Progenitor cell of endocrine pancreas (in vitro differentiated cells): ENCODE data around the gene GJB1. TPM values are rescaled to one million over a fixed set of nuclear protein-coding genes. Genes with fewer than 3 reads are reported as not detected.

Experiments
- DNase-seq: peaks from one replicate; pipeline ENCODE4 v3.0.0; 2021; ENCODE audit warnings: low spot score; ENCODE audit not compliant: unreplicated experiment
- H3K27ac Mint-ChIP-seq: 2 replicates; pipeline ENCODE4 v1.8.0; 2021; ENCODE audit warnings: mild to moderate bottlenecking, moderate library complexity, mixed read lengths
- H3K27me3 Mint-ChIP-seq: 2 replicates; pipeline ENCODE4 v1.8.0; 2021; ENCODE audit warnings: mixed read lengths
- H3K36me3 Mint-ChIP-seq: 2 replicates; pipeline ENCODE4 v1.8.0; 2022; ENCODE audit warnings: mixed read lengths; ENCODE audit not compliant: insufficient read depth
- H3K4me1 Mint-ChIP-seq: 2 replicates; pipeline ENCODE4 v1.8.0; 2021; ENCODE audit warnings: low read depth, mixed read lengths
- H3K4me3 Mint-ChIP-seq: 2 replicates; pipeline ENCODE4 v1.8.0; 2021; ENCODE audit warnings: low read depth, mild to moderate bottlenecking, moderate library complexity, mixed read lengths
- H3K9me3 Mint-ChIP-seq: 2 replicates; pipeline ENCODE4 v1.8.0; 2021; ENCODE audit warnings: low read depth, mixed read lengths
- total RNA-seq: library from RNA; stranded (reverse); gene quantifications from 2 replicates; pipeline ENCODE4 v1.2.1, GENCODE V29; 2021
- TF ChIP-seq, protein P1 (sequence below): fragments of 200-600 bp; sonication (generic); IDR thresholded peaks from one replicate; pipeline ENCODE4 v1.5.0; 2021; ENCODE audit warnings: antibody characterized with exemption, mild to moderate bottlenecking; ENCODE audit not compliant: unreplicated experiment

GJB1 gene
- total RNA-seq, 1 donor from 2014 or later, result 22.2 TPM

DNA sequence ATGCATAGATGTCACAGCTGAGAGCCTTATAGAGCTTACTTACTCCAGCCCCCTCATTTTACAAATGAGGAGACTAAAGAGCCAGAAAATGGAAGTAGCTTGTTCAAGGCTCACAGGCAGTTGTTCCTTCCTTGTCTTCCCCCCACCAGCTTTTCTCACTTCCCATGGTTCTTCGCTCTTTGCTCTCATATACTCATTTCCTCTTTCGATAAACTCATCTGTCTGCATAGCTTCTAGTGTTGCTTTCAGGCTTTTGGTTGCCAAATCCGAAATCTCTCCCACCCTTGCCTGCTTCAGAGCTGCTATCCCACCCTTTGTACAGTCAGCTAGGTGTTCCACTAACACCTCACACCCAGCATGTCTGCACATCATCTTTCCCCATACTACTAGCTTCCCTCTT is 25.0 kb upstream of the GJB1 start:
- Mint-ChIP-seq H3K36me3 (no peaks in the 10 kb centered on the region), H3K9me3 (peaks cover 16% of the 10 kb centered on the region), H3K27me3 (no peaks in the 10 kb centered on the region), H3K4me1 (peaks cover 4% of the 10 kb centered on the region), H3K4me3 (no peak overlapping the region), H3K27ac (no peak overlapping the region)
- TF ChIP-seq, protein P1, sequence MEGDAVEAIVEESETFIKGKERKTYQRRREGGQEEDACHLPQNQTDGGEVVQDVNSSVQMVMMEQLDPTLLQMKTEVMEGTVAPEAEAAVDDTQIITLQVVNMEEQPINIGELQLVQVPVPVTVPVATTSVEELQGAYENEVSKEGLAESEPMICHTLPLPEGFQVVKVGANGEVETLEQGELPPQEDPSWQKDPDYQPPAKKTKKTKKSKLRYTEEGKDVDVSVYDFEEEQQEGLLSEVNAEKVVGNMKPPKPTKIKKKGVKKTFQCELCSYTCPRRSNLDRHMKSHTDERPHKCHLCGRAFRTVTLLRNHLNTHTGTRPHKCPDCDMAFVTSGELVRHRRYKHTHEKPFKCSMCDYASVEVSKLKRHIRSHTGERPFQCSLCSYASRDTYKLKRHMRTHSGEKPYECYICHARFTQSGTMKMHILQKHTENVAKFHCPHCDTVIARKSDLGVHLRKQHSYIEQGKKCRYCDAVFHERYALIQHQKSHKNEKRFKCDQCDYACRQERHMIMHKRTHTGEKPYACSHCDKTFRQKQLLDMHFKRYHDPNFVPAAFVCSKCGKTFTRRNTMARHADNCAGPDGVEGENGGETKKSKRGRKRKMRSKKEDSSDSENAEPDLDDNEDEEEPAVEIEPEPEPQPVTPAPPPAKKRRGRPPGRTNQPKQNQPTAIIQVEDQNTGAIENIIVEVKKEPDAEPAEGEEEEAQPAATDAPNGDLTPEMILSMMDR, result no peak
- no peak for DNase-seq

DNA sequence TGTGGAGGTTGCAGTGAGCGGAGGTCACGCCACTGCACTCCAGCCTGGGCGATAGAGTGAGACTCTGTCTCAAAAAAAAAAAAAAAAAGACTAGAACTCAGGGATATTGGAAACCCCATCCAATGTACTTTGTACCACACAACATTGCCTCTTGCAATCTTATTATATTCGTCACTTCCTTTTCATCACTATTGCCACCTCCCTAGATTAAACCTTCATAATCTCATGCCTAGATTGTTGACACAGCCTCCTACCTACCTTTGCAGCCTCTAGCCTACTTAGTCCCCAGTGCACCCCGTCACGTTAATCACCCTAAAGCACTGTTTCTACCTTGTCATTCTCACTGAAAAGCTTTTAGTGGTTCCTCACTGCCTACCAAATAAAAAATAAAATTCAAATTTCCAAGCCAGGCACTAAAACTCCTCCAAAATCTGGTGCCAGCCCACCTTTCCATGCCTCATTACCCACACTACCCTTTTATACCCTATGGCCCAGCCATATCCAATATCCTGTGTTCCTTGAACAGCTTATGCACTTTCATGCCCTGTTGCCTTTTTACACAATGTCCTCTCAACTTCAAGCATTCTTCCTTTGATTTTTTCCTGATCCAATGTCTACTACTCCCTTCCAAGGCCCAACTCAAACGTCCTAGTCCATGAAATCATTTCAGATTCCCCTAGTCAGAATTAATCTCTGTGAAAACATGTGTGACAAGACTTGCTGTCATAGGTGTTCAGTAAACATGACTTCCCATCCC is 23.6 kb upstream of the GJB1 start:
- TF ChIP-seq, protein P1, result no peak
- no peak overlapping the region for H3K27ac Mint-ChIP-seq
- H3K27me3 Mint-ChIP-seq, result no peaks in the 10 kb centered on the region
- H3K4me3 Mint-ChIP-seq, result no peak overlapping the region
- H3K9me3 Mint-ChIP-seq, result peaks cover 16% of the 10 kb centered on the region
- no peaks in the 10 kb centered on the region for H3K36me3 Mint-ChIP-seq
- H3K4me1 Mint-ChIP-seq, result peaks cover 4% of the 10 kb centered on the region
- DNase-seq, result no peak

- H3K4me3 Mint-ChIP-seq, result no peak overlapping the region
- H3K9me3 Mint-ChIP-seq, result peaks cover 7% of the 10 kb centered on the region
- DNase-seq, result no peak
- H3K27me3 Mint-ChIP-seq, result no peaks in the 10 kb centered on the region
- TF ChIP-seq, protein P1, result no peak
- no peak overlapping the region for H3K27ac Mint-ChIP-seq
- peaks cover 29% of the 10 kb centered on the region for H3K4me1 Mint-ChIP-seq
- no peaks in the 10 kb centered on the region for H3K36me3 Mint-ChIP-seq
Observed at GRCh38 chrX:71210816-71211215, 12.2 kb upstream of the GJB1 start.

- Mint-ChIP-seq H3K36me3 (no peaks in the 10 kb centered on the region), H3K4me1 (peaks cover 42% of the 10 kb centered on the region), H3K27ac (peak overlapping the region; percentile 67), H3K4me3 (no peak overlapping the region), H3K9me3 (peaks cover 7% of the 10 kb centered on the region), H3K27me3 (no peaks in the 10 kb centered on the region)
- TF ChIP-seq, protein P1, result no peak
- DNase-seq, result no peak
Observed at GRCh38 chrX:71212536-71212935, 10.5 kb upstream of the GJB1 start.

DNA sequence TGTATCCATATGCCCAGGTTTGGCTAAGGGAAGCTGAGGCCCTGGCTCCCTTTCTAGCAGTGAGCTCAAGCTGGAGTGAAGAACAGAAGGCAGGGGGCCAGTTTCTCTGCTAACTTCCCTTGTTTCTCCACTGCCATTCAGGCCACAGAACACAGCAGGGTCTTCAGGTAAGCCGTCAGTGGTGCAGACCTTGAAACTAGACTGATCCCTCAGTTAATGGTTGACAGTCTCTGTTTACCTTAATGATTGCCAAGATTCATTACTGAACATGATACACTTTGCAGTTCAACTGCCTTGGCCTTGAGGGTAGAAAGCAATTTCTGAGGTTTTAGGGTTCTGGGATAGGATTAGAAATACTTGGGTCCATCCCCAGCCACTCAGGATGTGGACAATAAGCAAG is 8.9 kb upstream of the GJB1 start:
- H3K9me3 Mint-ChIP-seq, result peaks cover 7% of the 10 kb centered on the region
- no peak overlapping the region for H3K4me3 Mint-ChIP-seq
- DNase-seq, result no peak
- H3K27me3 Mint-ChIP-seq, result no peaks in the 10 kb centered on the region
- no peaks in the 10 kb centered on the region for H3K36me3 Mint-ChIP-seq
- TF ChIP-seq, protein P1, result no peak
- H3K4me1 Mint-ChIP-seq, result peaks cover 42% of the 10 kb centered on the region
- H3K27ac Mint-ChIP-seq, result no peak overlapping the region
